Body of pancreas (tissue), 4 donors: ENCODE results near the gene MT1G.

Experiments
- CTCF ChIP-seq, 7 experiments: fragments of 450-650 bp in 4 of 7; fragments of 200-600 bp in 3 of 7; sonication (generic) in 3 of 7; IDR thresholded peaks; one replicate each; pipeline ENCODE4 v1.5.1; 2016 to 2019; ENCODE audit warnings: antibody characterized with exemption in 7 of 7
- POLR2A ChIP-seq, 3 donors: fragments of 450-650 bp; IDR thresholded peaks; one replicate each; pipeline ENCODE4 v1.6.1; 2016; ENCODE audit warnings: antibody characterized with exemption in 3 of 3, mild to moderate bottlenecking in 2 of 3

GRCh38 chr16:56702836-56703235, 35.0 kb upstream of the MT1G start:
- TF ChIP-seq CTCF (IDR thresholded peaks at IDR 0.05) (no peak), POLR2A (IDR thresholded peaks at IDR 0.05) (no peak)
